H9 (cell line): ENCODE data around the gene FBP2. TPM values are rescaled to one million over a fixed set of nuclear protein-coding genes. Genes with fewer than 3 reads are reported as not detected.

Experiments
- DNase-seq: peaks from one replicate; pipeline ENCODE4 v3.0.0-alpha.2; 2017
- H2AFZ ChIP-seq: one replicate; pipeline ENCODE4 v1.6.1; 2013; ENCODE audit warnings: mild to moderate bottlenecking, low read length, control low read depth, moderate library complexity
- H2AK5ac ChIP-seq: 2 replicates; pipeline ENCODE4 v1.6.1; 2013; ENCODE audit warnings: low read length, control low read depth, mixed read lengths; ENCODE audit not compliant: insufficient read length
- H2BK120ac ChIP-seq: one replicate; pipeline ENCODE4 v1.6.1; 2013; ENCODE audit warnings: low read depth, mild to moderate bottlenecking, low read length, control low read depth, inconsistent platforms; ENCODE audit not compliant: poor library complexity, severe bottlenecking
- H2BK12ac ChIP-seq: 2 replicates; pipeline ENCODE4 v1.6.1; 2013; ENCODE audit warnings: low read length, control low read depth, mixed read lengths, low read depth; ENCODE audit not compliant: insufficient read length
- H2BK15ac ChIP-seq: 2 replicates; pipeline ENCODE4 v1.6.1; 2013; ENCODE audit warnings: low read depth, low read length, control low read depth
- H2BK20ac ChIP-seq: one replicate; pipeline ENCODE4 v1.6.1; 2013; ENCODE audit warnings: low read depth, mild to moderate bottlenecking, low read length, control low read depth, inconsistent platforms; ENCODE audit not compliant: poor library complexity, severe bottlenecking
- H2BK5ac ChIP-seq: 2 replicates; pipeline ENCODE4 v1.6.1; 2013; ENCODE audit warnings: low read length, control low read depth, mixed read lengths; ENCODE audit not compliant: insufficient read length
- H3K14ac ChIP-seq: 2 replicates; pipeline ENCODE4 v1.6.1; 2013; ENCODE audit warnings: low read length, control low read depth; ENCODE audit not compliant: insufficient read depth
- H3K18ac ChIP-seq: 2 replicates; pipeline ENCODE4 v1.6.1; 2013; ENCODE audit warnings: low read depth, mild to moderate bottlenecking, mixed read lengths, low read length, control low read depth; ENCODE audit not compliant: insufficient read length
- H3K23ac ChIP-seq: 2 replicates; pipeline ENCODE4 v1.6.1; 2013; ENCODE audit warnings: low read length, control low read depth, mixed read lengths, low read depth; ENCODE audit not compliant: insufficient read length
- H3K23me2 ChIP-seq: 2 replicates; pipeline ENCODE4 v1.6.1; 2013; ENCODE audit warnings: low read depth, mild to moderate bottlenecking, mixed read lengths, low read length, control low read depth; ENCODE audit not compliant: insufficient read length, poor library complexity, severe bottlenecking
- H3K27ac ChIP-seq: 2 replicates; pipeline ENCODE4 v1.5.1; 2013; ENCODE audit warnings: low read length, control low read depth, mixed read lengths, low read depth; ENCODE audit not compliant: insufficient read length
- H3K27me3 ChIP-seq: 2 replicates; pipeline ENCODE4 v1.6.1; 2013; ENCODE audit warnings: low read length, control low read depth, inconsistent platforms; ENCODE audit not compliant: insufficient read depth
- H3K4ac ChIP-seq: 2 replicates; pipeline ENCODE4 v1.6.1; 2013; ENCODE audit warnings: low read depth, mild to moderate bottlenecking, control low read depth, inconsistent platforms, low read length, moderate library complexity
- H3K4me1 ChIP-seq: 2 replicates; pipeline ENCODE4 v1.6.1; 2013; ENCODE audit warnings: low read length, control low read depth, inconsistent platforms; ENCODE audit not compliant: insufficient read depth
- H3K4me2 ChIP-seq: 2 replicates; pipeline ENCODE4 v1.6.1; 2013; ENCODE audit warnings: low read length, control low read depth, mixed read lengths; ENCODE audit not compliant: insufficient read length, insufficient read depth
- H3K56ac ChIP-seq: 2 replicates; pipeline ENCODE4 v1.6.1; 2013; ENCODE audit warnings: low read depth, mild to moderate bottlenecking, mixed read lengths, low read length, control low read depth; ENCODE audit not compliant: insufficient read length
- H3K79me1 ChIP-seq: 2 replicates; pipeline ENCODE4 v1.6.1; 2013; ENCODE audit warnings: low read depth, mild to moderate bottlenecking, moderate library complexity, low read length, control low read depth, inconsistent platforms; ENCODE audit not compliant: insufficient read depth, poor library complexity, severe bottlenecking
- H3K79me2 ChIP-seq: 2 replicates; pipeline ENCODE4 v1.6.1; 2013; ENCODE audit warnings: low read length, control low read depth, inconsistent platforms; ENCODE audit not compliant: insufficient read depth
- H3K9ac ChIP-seq: 2 replicates; pipeline ENCODE4 v1.6.1; 2013; ENCODE audit warnings: low read length, control low read depth, mixed read lengths; ENCODE audit not compliant: insufficient read length; ENCODE audit errors: extremely low read depth
- H3K9me3 ChIP-seq: one replicate; pipeline ENCODE4 v1.6.1; 2013; ENCODE audit warnings: low read depth, low read length, inconsistent platforms; ENCODE audit not compliant: control insufficient read depth
- H3T11ph ChIP-seq: one replicate; pipeline ENCODE4 v1.6.1; 2013; ENCODE audit warnings: mild to moderate bottlenecking, low read length, control low read depth, inconsistent platforms
- H4K20me1 ChIP-seq: one replicate; pipeline ENCODE4 v1.6.1; 2013; ENCODE audit not compliant: control insufficient read depth, insufficient read length, insufficient read depth
- H4K5ac ChIP-seq: 2 replicates; pipeline ENCODE4 v1.6.1; 2013; ENCODE audit warnings: low read depth, mild to moderate bottlenecking, mixed read lengths, low read length, control low read depth; ENCODE audit not compliant: insufficient read length
- H4K8ac ChIP-seq: replicated peaks from 2 replicates; pipeline ENCODE4 v1.6.1; 2013; ENCODE audit warnings: low read length, control low read depth, mixed read lengths, low read depth; ENCODE audit not compliant: insufficient read length
- H4K91ac ChIP-seq: 2 replicates; pipeline ENCODE4 v1.6.1; 2013; ENCODE audit warnings: low read depth, mild to moderate bottlenecking, moderate library complexity, mixed read lengths, low read length, control low read depth; ENCODE audit not compliant: insufficient read length
- H3K27ac Mint-ChIP-seq, 3 experiments: 2 replicates in 2 of 3; 3 replicates in 1 of 3; pipeline ENCODE4 v1.8.0; 2020 to 2021; ENCODE audit warnings: mixed read lengths in 3 of 3, mild to moderate bottlenecking in 1 of 3, moderate library complexity in 1 of 3
- H3K27me3 Mint-ChIP-seq: 2 replicates; pipeline ENCODE4 v1.8.0; 2021; ENCODE audit warnings: low read depth, mild to moderate bottlenecking, moderate library complexity, mixed read lengths
- H3K36me3 Mint-ChIP-seq, 3 experiments: 2 replicates in 2 of 3; 3 replicates in 1 of 3; pipeline ENCODE4 v1.8.0; 2020 to 2021; ENCODE audit warnings: low read depth in 3 of 3, mixed read lengths in 3 of 3; ENCODE audit not compliant: insufficient read depth in 1 of 3
- H3K4me1 Mint-ChIP-seq, 2 experiments: 2 replicates each; pipeline ENCODE4 v1.8.0; 2020; ENCODE audit warnings: mixed read lengths in 2 of 2
- H3K4me3 Mint-ChIP-seq, 2 experiments: 2 replicates in 1 of 2; 3 replicates in 1 of 2; pipeline ENCODE4 v1.8.0; 2020 to 2021; ENCODE audit warnings: mild to moderate bottlenecking in 2 of 2, mixed read lengths in 2 of 2, moderate library complexity in 1 of 2
- H3K9me3 Mint-ChIP-seq, 2 experiments: 2 replicates in 1 of 2; 3 replicates in 1 of 2; pipeline ENCODE4 v1.8.0; 2020; ENCODE audit warnings: mild to moderate bottlenecking in 2 of 2, mixed read lengths in 2 of 2, moderate library complexity in 1 of 2
- CTCF ChIP-seq: fragments of 200-600 bp; sonication (generic); conservative IDR thresholded peaks from 3 replicates; pipeline ENCODE4 v1.8.0; 2021; ENCODE audit warnings: antibody characterized with exemption, mild to moderate bottlenecking
- WGBS: extraction: QIAGEN DNeasy Blood & Tissue Kit; methylation state at CpG from one replicate; pipeline ENCODE4 v1.1.7; 2013; ENCODE audit warnings: missing lambda C conversion rate, low lambda C conversion rate, mixed read lengths; ENCODE audit not compliant: insufficient read length; ENCODE audit errors: extremely low coverage; 5-methylcytosine and 5-hydroxymethylcytosine counted together
- total RNA-seq: library from RNA; stranded (reverse); gene quantifications from 2 replicates; pipeline ENCODE4 v1.2.1, GENCODE V29; 2021

Gene FBP2
- total RNA-seq, 1 experiment from 2014 or later = not detected

DNA sequence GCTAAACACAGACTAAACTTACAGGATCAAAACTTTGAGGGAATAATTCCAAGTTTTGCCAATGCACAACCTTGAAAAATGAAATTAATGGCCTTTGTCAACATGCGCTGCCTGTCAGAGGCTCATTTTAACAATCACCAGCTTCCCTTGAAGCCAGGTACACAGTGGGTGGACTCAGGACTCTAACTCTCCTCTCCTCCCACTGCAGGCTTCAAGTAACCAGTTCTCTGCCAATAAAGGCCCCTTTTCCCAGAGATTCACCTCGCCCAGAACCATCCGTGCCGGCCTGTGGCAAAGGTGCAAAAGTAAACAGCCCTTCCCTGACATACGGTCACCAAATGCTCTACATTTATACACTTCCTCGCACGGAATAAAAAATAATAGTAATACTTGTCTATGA lies 18.4 kb upstream of the FBP2 start:
- Histone ChIP-seq H3K23me2 (no peaks in the 10 kb centered on the region), H2BK20ac (no peak overlapping the region), H3T11ph (no peak overlapping the region), H2AFZ (no peak overlapping the region), H4K8ac (no peak overlapping the region), H4K20me1 (no peaks in the 10 kb centered on the region), H3K27ac (no peak overlapping the region), H3K9ac (no peak overlapping the region), H3K18ac (no peak overlapping the region), H3K4me1 (peaks cover 2% of the 10 kb centered on the region; the same call in 1 of the 2 replicates), H3K4me2 (no peak overlapping the region), H4K5ac (no peak overlapping the region), H4K91ac (no peak overlapping the region), H2BK5ac (no peak overlapping the region), H3K27me3 (no peaks in the 10 kb centered on the region), H3K79me1 (no peaks in the 10 kb centered on the region), H3K79me2 (no peaks in the 10 kb centered on the region; the same call in 1 of the 2 replicates), H3K9me3 (no peaks in the 10 kb centered on the region), H2BK120ac (no peak overlapping the region), H3K4ac (no peak overlapping the region), H2BK12ac (no peak overlapping the region), H3K14ac (no peak overlapping the region), H3K23ac (no peak overlapping the region), H3K56ac (no peak overlapping the region), H2BK15ac (no peak overlapping the region), H2AK5ac (no peak overlapping the region)
- DNase-seq = no peak
- Mint-ChIP-seq H3K27me3 (peaks cover 4% of the 10 kb centered on the region), H3K36me3 (no peaks in the 10 kb centered on the region), H3K9me3 (no peaks in the 10 kb centered on the region), H3K4me1 (peaks cover 17 to 26% of the 10 kb centered on the region in 2 experiments), H3K27ac (no peak overlapping the region; a peak in 1 of 7 replicates), H3K4me3 (no peak overlapping the region)
- no peak for TF ChIP-seq CTCF
- WGBS = no CpG with 5 or more reads among the region's 7 CpGs
